ENCODE measurements around the gene FAU. TPM values are rescaled to one million over a fixed set of nuclear protein-coding genes. Genes with fewer than 3 reads are reported as not detected.

The FAU gene
- total RNA-seq, 1 donor: 239 TPM

GRCh38 chr11:65163684-65164083 is 41.8 kb upstream of the FAU start:
- DNase-seq (ENCODE audit: low read depth): no peak
- TF ChIP-seq CTCF (IDR thresholded peaks at IDR 0.05; ENCODE audit: insufficient read depth, low read length): no peak
- no peak overlapping the region for H3K4me3 ChIP-seq (ENCODE audit: low read depth, low read length)

GRCh38 chr11:65160643-65161042 is 38.7 kb upstream of the FAU start:
- H3K4me3 ChIP-seq (ENCODE audit: low read depth, low read length): no peak overlapping the region
- no peak for DNase-seq (ENCODE audit: low read depth)
- TF ChIP-seq CTCF (IDR thresholded peaks at IDR 0.05; ENCODE audit: insufficient read depth, low read length): no peak

- TF ChIP-seq CTCF (IDR thresholded peaks at IDR 0.05; ENCODE audit: insufficient read depth, low read length): no peak
- H3K4me3 ChIP-seq (ENCODE audit: low read depth, low read length): no peak overlapping the region
- DNase-seq (ENCODE audit: low read depth): no peak
Observed at GRCh38 chr11:65159012-65159411, 37.1 kb upstream of the FAU start.

GRCh38 chr11:65157336-65157735 is 35.4 kb upstream of the FAU start:
- no peak for TF ChIP-seq CTCF (IDR thresholded peaks at IDR 0.05; ENCODE audit: insufficient read depth, low read length)
- H3K4me3 ChIP-seq (ENCODE audit: low read depth, low read length): no peak overlapping the region
- no peak for DNase-seq (ENCODE audit: low read depth)

GRCh38 chr11:65156926-65157325 is 35.0 kb upstream of the FAU start:
- no peak for TF ChIP-seq CTCF (IDR thresholded peaks at IDR 0.05; ENCODE audit: insufficient read depth, low read length)
- DNase-seq (ENCODE audit: low read depth): no peak
- no peak overlapping the region for H3K4me3 ChIP-seq (ENCODE audit: low read depth, low read length)

GRCh38 chr11:65156256-65156655 is 34.3 kb upstream of the FAU start:
- TF ChIP-seq CTCF (IDR thresholded peaks at IDR 0.05; ENCODE audit: insufficient read depth, low read length): no peak
- no peak overlapping the region for H3K4me3 ChIP-seq (ENCODE audit: low read depth, low read length)
- no peak for DNase-seq (ENCODE audit: low read depth)

- H3K4me3 ChIP-seq (ENCODE audit: low read depth, low read length): no peak overlapping the region
- DNase-seq (ENCODE audit: low read depth): no peak
- TF ChIP-seq CTCF (IDR thresholded peaks at IDR 0.05; ENCODE audit: insufficient read depth, low read length): no peak
Observed at GRCh38 chr11:65152122-65152521, 30.2 kb upstream of the FAU start.

All from fibroblast of the aortic adventitia (primary cell).